ENCODE results near the gene RAD54L2.
A peak's percentile ranks its signal among the peaks of the same experiment; 100 is the strongest.
"Not testable (repeated sequence)": the region's sequence is repeated elsewhere in the genome, so short reads cannot be mapped to it uniquely, and the experiment has no call there.

The RAD54L2 gene

DNA sequence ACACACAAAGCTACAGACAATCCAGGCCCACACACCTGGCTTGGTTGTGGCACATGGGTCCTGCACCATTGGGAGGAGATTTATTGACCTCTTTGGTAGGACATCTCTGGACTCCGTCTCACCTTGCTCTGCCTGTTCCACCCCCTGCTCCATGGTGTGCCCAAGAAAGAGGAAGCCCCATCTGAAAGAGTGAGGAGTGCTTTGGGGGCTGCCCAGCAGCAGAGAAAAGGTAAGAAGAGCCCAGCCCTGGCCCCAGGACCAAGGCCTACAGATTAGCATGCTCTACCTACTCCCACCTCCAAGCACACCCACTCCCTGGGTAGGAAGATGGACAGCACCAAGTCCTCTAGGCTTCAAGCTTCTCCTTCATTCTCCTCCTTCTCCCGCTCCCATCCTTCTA lies 35.5 kb upstream of the RAD54L2 start:
- H3K4me3 ChIP-seq (ENCODE audit: low read depth, low read length): no peak overlapping the region
- TF ChIP-seq, protein P1, sequence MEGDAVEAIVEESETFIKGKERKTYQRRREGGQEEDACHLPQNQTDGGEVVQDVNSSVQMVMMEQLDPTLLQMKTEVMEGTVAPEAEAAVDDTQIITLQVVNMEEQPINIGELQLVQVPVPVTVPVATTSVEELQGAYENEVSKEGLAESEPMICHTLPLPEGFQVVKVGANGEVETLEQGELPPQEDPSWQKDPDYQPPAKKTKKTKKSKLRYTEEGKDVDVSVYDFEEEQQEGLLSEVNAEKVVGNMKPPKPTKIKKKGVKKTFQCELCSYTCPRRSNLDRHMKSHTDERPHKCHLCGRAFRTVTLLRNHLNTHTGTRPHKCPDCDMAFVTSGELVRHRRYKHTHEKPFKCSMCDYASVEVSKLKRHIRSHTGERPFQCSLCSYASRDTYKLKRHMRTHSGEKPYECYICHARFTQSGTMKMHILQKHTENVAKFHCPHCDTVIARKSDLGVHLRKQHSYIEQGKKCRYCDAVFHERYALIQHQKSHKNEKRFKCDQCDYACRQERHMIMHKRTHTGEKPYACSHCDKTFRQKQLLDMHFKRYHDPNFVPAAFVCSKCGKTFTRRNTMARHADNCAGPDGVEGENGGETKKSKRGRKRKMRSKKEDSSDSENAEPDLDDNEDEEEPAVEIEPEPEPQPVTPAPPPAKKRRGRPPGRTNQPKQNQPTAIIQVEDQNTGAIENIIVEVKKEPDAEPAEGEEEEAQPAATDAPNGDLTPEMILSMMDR (IDR thresholded peaks at IDR 0.05; ENCODE audit: control insufficient read depth, extremely low read depth, insufficient read depth): no peak
- no peak for DNase-seq (ENCODE audit: low read depth)

DNA sequence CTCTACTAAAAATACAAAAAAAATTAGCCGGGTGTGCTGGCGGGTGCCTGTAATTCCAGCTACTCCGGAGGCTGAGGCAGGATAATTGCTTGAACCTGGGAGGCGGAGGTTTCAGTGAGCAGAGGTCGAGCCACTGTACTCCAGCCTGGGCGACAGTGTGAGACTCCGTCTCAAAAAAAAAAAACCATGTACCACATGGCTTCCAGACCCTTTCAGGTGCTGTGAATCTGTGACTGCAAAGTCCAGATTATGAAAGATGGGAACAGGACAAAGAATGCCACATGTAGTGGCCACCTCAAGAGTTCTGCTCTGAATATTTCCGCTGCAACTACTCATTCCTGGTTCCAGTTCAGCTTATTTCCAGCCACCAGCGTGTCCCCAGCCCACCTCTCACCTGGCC lies 30.3 kb upstream of the RAD54L2 start:
- no peak overlapping the region for H3K4me3 ChIP-seq (ENCODE audit: low read depth, low read length)
- DNase-seq (ENCODE audit: low read depth): no peak
- TF ChIP-seq, protein P1 (IDR thresholded peaks at IDR 0.05; ENCODE audit: control insufficient read depth, extremely low read depth, insufficient read depth): no peak

- DNase-seq (ENCODE audit: low read depth): peak; percentile 10
- no peak overlapping the region for H3K4me3 ChIP-seq (ENCODE audit: low read depth, low read length)
- TF ChIP-seq, protein P1 (IDR thresholded peaks at IDR 0.05; ENCODE audit: control insufficient read depth, extremely low read depth, insufficient read depth): no peak
Observed at GRCh38 chr3:51510996-51511395, 27.5 kb upstream of the RAD54L2 start.

- TF ChIP-seq, protein P1 (IDR thresholded peaks at IDR 0.05; ENCODE audit: control insufficient read depth, extremely low read depth, insufficient read depth): no peak
- DNase-seq (ENCODE audit: low read depth): no peak
- no peak overlapping the region for H3K4me3 ChIP-seq (ENCODE audit: low read depth, low read length)
Observed at GRCh38 chr3:51514210-51514609, 24.3 kb upstream of the RAD54L2 start.

GRCh38 chr3:51519848-51520247 lies 18.7 kb upstream of the RAD54L2 start:
- DNase-seq (ENCODE audit: low read depth): no peak
- H3K4me3 ChIP-seq (ENCODE audit: low read depth, low read length): no peak overlapping the region
- TF ChIP-seq, protein P1 (IDR thresholded peaks at IDR 0.05; ENCODE audit: control insufficient read depth, extremely low read depth, insufficient read depth): no peak

- not testable (repeated sequence) for DNase-seq (ENCODE audit: low read depth); H3K4me3 ChIP-seq (ENCODE audit: low read depth, low read length)
Observed at GRCh38 chr3:51520906-51521730, 17.4 kb upstream of the RAD54L2 start.

DNA sequence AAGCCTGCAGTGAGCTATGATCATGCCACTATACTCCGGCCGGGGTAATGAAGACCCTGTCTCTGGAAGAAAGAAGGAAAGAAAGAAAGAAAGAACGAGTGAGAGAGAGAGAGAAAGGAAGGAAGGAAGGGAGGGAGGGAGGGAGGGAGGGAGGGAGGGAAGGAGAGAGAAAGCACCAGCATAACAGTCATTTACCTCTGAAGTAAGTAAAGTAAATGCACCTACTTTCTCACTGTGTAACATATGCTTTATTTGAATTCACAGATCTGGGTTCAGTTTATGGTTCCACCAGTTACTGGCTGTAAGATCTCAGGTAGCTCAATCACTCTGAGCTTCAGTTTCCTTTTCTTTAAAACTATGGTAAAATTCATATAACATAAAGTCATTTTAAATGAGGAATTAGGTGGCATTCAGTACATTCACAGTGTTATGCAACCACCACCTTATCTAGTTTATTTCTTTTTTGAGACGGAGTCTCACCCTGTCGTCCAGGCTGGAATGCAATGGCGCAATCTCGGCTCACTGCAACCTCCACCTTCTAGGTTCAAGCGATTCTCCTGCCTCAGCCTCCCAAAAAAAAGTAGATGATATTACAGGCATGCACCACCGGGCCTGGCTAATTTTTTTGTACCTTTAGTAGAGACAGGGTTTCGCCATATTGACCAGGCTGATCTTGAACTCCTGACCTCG lies 16.1 kb upstream of the RAD54L2 start:
- no peak overlapping the region for H3K4me3 ChIP-seq (ENCODE audit: low read depth, low read length)
- TF ChIP-seq, protein P1 (IDR thresholded peaks at IDR 0.05; ENCODE audit: control insufficient read depth, extremely low read depth, insufficient read depth): no peak
- DNase-seq (ENCODE audit: low read depth): no peak

DNA sequence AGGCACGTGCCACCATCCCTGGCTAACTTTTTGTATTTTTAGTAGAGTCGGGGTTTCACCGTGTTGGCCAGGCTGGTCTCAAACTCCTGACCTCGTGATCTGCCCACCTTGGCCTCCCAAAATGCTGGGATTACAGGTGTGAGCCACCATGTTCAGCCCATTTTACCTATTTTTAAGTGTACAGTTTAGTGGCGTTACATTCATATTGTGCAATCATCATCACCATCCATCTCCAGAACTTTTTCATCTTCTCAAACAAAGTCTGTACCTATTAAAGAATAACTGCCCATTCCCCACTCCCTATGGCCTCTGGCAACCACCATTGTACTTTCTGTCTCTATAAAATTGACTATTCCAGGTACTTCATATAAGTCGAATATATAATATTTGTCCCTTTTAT lies 13.6 kb upstream of the RAD54L2 start:
- not testable (repeated sequence) for DNase-seq (ENCODE audit: low read depth); H3K4me3 ChIP-seq (ENCODE audit: low read depth, low read length)

All from LNCaP clone FGC (cell line).